Kidney epithelial cell (primary cell): ENCODE results near the gene MEGF11. TPM values are rescaled to one million over a fixed set of nuclear protein-coding genes. Genes with fewer than 3 reads are reported as not detected.

Experiments used
- DNase-seq: peaks from one replicate; pipeline ENCODE4 v3.0.0-alpha.2; 2010; ENCODE audit warnings: low read depth
- H3K27me3 ChIP-seq: 2 replicates; pipeline ENCODE4 v1.6.0; 2011; ENCODE audit warnings: low read length; ENCODE audit not compliant: control insufficient read depth, insufficient read depth
- H3K36me3 ChIP-seq: 2 replicates; pipeline ENCODE4 v1.5.1; 2011; ENCODE audit warnings: low read length; ENCODE audit not compliant: control insufficient read depth, insufficient read depth
- H3K4me3 ChIP-seq: 2 replicates; pipeline ENCODE4 v1.5.1; 2011; ENCODE audit warnings: low read depth, mild to moderate bottlenecking, control low read depth, low read length
- total RNA-seq: library from RNA; depleted of rRNA; stranded (reverse); fragments of >200 nt; gene quantifications from 2 replicates; pipeline ENCODE4 v1.2.3, GENCODE V29; 2015
- TF ChIP-seq, protein P1 (sequence below): IDR thresholded peaks from 2 replicates; pipeline ENCODE4 v1.5.1; 2011; ENCODE audit warnings: mild to moderate bottlenecking, moderate library complexity, low read length, control low read depth, inconsistent platforms; ENCODE audit not compliant: insufficient read depth, poor library complexity, severe bottlenecking

Gene MEGF11
- total RNA-seq, 1 donor from 2014 or later: 0.63 TPM

DNA sequence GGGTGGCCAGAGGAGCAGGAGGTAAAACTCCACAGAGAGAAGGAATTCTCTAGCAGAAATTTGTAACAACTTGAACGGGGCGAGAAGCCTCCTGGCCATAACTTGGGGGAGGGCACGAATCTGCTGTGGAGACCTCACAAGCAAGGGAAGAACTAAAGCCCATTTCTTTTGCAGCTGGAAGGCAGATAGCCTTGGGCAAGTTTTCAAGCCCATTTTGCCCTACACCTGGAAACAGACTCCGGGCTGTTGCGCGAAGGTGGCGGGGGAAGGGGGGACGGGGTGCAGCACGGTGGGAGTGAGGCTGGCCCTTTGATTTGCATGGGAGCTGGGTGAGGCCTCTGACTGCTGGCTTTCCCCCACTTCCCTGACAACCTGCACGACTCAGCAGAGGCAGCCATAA is 168.8 kb downstream of the MEGF11 start:
- TF ChIP-seq, protein P1, sequence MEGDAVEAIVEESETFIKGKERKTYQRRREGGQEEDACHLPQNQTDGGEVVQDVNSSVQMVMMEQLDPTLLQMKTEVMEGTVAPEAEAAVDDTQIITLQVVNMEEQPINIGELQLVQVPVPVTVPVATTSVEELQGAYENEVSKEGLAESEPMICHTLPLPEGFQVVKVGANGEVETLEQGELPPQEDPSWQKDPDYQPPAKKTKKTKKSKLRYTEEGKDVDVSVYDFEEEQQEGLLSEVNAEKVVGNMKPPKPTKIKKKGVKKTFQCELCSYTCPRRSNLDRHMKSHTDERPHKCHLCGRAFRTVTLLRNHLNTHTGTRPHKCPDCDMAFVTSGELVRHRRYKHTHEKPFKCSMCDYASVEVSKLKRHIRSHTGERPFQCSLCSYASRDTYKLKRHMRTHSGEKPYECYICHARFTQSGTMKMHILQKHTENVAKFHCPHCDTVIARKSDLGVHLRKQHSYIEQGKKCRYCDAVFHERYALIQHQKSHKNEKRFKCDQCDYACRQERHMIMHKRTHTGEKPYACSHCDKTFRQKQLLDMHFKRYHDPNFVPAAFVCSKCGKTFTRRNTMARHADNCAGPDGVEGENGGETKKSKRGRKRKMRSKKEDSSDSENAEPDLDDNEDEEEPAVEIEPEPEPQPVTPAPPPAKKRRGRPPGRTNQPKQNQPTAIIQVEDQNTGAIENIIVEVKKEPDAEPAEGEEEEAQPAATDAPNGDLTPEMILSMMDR: no peak
- Histone ChIP-seq H3K27me3 (no peaks in the 10 kb centered on the region), H3K36me3 (no peaks in the 10 kb centered on the region), H3K4me3 (no peak overlapping the region)
- no peak for DNase-seq

GRCh38 chr15:66080717-66081398 is 172.7 kb downstream of the MEGF11 start:
- Histone ChIP-seq H3K27me3 (peaks cover 3% of the 10 kb centered on the region), H3K4me3 (no peak overlapping the region), H3K36me3 (no peaks in the 10 kb centered on the region)
- TF ChIP-seq, protein P1: peak; percentile 60
- peak; percentile 43 for DNase-seq

- H3K4me3 ChIP-seq: no peak overlapping the region
- DNase-seq: no peak
- TF ChIP-seq, protein P1: no peak
- no peaks in the 10 kb centered on the region for H3K36me3 ChIP-seq
- peaks cover 3% of the 10 kb centered on the region for H3K27me3 ChIP-seq
Measured at GRCh38 chr15:66078929-66079275, 174.6 kb downstream of the MEGF11 start.

DNA sequence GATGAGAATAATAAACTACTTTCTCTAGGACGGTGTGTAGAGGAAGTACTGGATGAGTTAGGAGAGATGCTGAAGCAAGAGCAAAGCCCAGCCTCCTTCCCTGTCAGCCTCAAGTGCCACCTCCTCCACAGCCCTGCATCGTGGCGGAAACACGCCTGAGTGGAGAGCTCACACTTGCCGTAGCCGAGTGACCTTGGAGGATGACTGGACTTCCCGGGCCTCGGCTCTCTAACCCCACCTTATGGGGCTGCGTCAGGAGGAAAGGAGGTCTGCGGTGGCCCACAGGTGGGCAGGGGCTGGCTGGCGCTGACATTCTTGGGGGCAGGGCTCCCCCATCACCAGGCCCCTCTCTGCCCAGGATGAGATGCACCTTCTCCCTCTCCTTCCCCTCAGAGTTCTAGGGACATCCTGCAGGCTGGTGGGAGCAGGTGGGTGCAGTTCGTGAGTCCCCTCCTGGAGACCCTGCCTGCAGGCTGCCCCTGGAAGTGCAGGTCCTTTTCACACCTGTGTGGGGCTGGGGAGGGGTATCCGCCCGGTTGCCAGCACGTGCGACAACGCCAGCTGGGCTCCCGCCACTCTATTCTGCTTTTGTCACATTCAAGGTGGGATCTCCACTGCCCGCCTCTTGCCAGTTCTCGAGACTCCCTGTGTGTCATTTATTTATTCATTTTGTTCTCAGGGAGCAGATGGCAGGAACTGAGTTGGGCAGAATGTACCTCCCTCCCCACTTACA is 175.2 kb downstream of the MEGF11 start:
- H3K27me3 ChIP-seq: peaks cover 3% of the 10 kb centered on the region
- no peak for DNase-seq
- no peaks in the 10 kb centered on the region for H3K36me3 ChIP-seq

DNA sequence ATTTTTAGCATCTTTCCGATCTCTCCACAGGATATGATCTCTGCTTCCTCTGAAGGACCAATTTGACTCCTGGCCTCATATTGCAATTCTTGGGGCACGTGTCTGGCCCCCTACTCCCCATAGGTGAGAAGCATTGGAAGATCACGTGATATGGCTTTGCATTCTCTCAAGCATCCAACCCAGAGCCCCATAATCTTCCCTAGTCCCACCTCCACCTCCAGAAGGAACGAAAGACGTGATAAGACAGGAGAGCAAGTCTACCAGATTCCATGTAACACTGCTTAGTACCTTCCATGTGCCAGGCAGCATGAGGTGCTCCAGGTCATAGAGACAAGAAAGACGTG is 176.3 kb downstream of the MEGF11 start:
- TF ChIP-seq, protein P1: no peak
- no peak for DNase-seq
- no peak overlapping the region for H3K4me3 ChIP-seq
- no peaks in the 10 kb centered on the region for H3K36me3 ChIP-seq
- H3K27me3 ChIP-seq: peaks cover 3% of the 10 kb centered on the region

More for the DNA sequence above, 175.2 kb downstream of the MEGF11 start:
- H3K4me3 ChIP-seq: no peak overlapping the region
- TF ChIP-seq, protein P1: no peak
